Fibroblast of lung (primary cell): ENCODE results near the gene HUNK.

ENCODE experiments used
- EZH2 ChIP-seq: IDR thresholded peaks from 2 replicates; pipeline ENCODE4 v1.5.1; 2012; ENCODE audit warnings: low read length, control low read depth, mild to moderate bottlenecking; ENCODE audit errors: missing control alignments
- TF ChIP-seq, protein P1 (sequence below), 2 donors: IDR thresholded peaks in 1 of 2; conservative IDR thresholded peaks in 1 of 2; 1 replicate in 1 of 2; 2 replicates in 1 of 2; pipeline ENCODE4 v1.5.1; 2011 to 2012; ENCODE audit warnings: low read length in 2 of 2, control low read depth in 1 of 2, inconsistent platforms in 1 of 2, low read depth in 1 of 2, mild to moderate bottlenecking in 1 of 2

DNA sequence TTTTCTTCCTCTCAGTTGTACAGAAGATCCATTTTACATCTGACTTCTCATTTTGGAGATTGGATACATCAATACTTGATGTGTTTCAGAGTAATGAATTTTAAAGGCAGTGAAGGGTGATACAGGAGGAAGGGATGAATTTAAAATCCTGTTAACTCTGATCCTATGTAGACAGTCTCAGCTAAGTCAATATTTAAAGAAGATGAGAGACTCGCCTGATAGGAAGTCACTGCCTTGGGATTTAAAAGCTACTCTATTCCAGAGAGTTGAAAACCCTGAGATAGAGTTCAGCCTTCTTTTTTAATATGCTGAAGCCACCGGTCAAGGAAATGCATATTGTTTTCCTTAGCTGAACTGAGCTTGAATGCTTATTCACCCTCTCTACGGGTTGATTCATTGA is 42.7 kb downstream of the HUNK start:
- no peak for TF ChIP-seq EZH2
- TF ChIP-seq, protein P1, sequence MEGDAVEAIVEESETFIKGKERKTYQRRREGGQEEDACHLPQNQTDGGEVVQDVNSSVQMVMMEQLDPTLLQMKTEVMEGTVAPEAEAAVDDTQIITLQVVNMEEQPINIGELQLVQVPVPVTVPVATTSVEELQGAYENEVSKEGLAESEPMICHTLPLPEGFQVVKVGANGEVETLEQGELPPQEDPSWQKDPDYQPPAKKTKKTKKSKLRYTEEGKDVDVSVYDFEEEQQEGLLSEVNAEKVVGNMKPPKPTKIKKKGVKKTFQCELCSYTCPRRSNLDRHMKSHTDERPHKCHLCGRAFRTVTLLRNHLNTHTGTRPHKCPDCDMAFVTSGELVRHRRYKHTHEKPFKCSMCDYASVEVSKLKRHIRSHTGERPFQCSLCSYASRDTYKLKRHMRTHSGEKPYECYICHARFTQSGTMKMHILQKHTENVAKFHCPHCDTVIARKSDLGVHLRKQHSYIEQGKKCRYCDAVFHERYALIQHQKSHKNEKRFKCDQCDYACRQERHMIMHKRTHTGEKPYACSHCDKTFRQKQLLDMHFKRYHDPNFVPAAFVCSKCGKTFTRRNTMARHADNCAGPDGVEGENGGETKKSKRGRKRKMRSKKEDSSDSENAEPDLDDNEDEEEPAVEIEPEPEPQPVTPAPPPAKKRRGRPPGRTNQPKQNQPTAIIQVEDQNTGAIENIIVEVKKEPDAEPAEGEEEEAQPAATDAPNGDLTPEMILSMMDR (conservative IDR thresholded peaks at IDR 0.05 in 1 of 2, IDR thresholded peaks at IDR 0.05 in 1 of 2; ENCODE audit: low read depth in 1 of 2, low read length in 2 of 2): no peak
